Effector memory CD8-positive, alpha-beta T cell (primary cell): Measurements from ENCODE around the gene TTBK1.

Experiments used
- ATAC-seq: fragments of 150-1000 bp; cut with Tn5 transposase; replicated peaks from 2 replicates; pipeline ENCODE4 v1.10.0; 2021; ENCODE audit warnings: mild to moderate bottlenecking, moderate library complexity
- DNase-seq, 3 experiments: peaks; one replicate each; pipeline ENCODE4 v3.0.0; 2021
- H3K27ac Mint-ChIP-seq, 2 donors: one replicate each; pipeline ENCODE4 v1.8.0; 2022; ENCODE audit warnings: mild to moderate bottlenecking in 2 of 2, mixed read lengths in 2 of 2, moderate library complexity in 2 of 2
- H3K27me3 Mint-ChIP-seq, 2 donors: one replicate each; pipeline ENCODE4 v1.8.0; 2022; ENCODE audit warnings: mixed read lengths in 2 of 2
- H3K36me3 Mint-ChIP-seq: one replicate; pipeline ENCODE4 v1.8.0; 2022; ENCODE audit warnings: mild to moderate bottlenecking, moderate library complexity, mixed read lengths; ENCODE audit not compliant: insufficient read depth
- H3K4me1 Mint-ChIP-seq, 2 donors: one replicate each; pipeline ENCODE4 v1.8.0; 2022; ENCODE audit warnings: low read depth in 2 of 2, mixed read lengths in 2 of 2
- H3K4me3 Mint-ChIP-seq, 2 donors: one replicate each; pipeline ENCODE4 v1.8.0; 2022; ENCODE audit warnings: mild to moderate bottlenecking in 2 of 2, mixed read lengths in 2 of 2, moderate library complexity in 2 of 2
- H3K9me3 Mint-ChIP-seq, 2 donors: one replicate each; pipeline ENCODE4 v1.8.0; 2022; ENCODE audit warnings: mixed read lengths in 2 of 2

TTBK1 gene

DNA sequence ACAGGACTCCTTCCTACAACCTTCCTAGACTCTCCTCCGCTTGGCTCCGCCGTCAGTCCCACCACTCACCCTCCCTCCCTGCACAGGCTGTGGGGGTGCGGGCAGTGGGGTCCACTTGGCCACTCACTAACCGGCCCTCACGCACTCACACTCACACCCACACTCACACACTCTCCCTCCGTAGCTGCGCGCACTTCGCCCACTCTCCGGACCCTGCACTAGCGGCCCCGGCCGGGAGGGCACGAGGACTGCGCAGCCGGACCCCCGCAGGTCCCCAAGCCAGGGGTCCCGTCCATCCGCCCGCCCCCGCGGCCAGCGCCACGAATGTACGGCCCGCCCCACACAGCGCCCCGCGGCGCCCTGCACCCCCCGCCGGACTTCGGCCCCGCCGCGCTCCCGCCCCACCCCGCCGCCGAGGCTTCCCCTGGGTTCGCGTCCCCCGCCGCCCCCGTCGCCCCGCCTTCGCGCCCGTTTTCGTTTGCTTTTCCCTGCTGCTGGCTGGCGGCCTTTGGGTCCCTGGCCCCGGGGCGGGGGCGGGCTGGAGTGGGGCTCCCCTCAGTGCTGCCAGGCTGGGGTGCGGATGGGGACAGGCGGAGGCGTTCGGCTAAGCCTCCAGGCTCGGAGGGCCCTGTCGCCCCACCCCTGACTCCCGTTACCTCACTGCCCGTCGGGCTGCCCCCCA is 31.8 kb downstream of the TTBK1 start:
- Mint-ChIP-seq H3K4me1 (peaks cover 13 to 15% of the 10 kb centered on the region in 2 donors), H3K27me3 (peaks cover 20 to 62% of the 10 kb centered on the region in 2 donors), H3K4me3 (peak overlapping the region; percentile 74 to 86), H3K36me3 (no peaks in the 10 kb centered on the region), H3K9me3 (no peaks in the 10 kb centered on the region), H3K27ac (no peak overlapping the region)
- DNase-seq (peak; percentile 13 to 21 (median 16)), ATAC-seq (peak; percentile 53)

DNA sequence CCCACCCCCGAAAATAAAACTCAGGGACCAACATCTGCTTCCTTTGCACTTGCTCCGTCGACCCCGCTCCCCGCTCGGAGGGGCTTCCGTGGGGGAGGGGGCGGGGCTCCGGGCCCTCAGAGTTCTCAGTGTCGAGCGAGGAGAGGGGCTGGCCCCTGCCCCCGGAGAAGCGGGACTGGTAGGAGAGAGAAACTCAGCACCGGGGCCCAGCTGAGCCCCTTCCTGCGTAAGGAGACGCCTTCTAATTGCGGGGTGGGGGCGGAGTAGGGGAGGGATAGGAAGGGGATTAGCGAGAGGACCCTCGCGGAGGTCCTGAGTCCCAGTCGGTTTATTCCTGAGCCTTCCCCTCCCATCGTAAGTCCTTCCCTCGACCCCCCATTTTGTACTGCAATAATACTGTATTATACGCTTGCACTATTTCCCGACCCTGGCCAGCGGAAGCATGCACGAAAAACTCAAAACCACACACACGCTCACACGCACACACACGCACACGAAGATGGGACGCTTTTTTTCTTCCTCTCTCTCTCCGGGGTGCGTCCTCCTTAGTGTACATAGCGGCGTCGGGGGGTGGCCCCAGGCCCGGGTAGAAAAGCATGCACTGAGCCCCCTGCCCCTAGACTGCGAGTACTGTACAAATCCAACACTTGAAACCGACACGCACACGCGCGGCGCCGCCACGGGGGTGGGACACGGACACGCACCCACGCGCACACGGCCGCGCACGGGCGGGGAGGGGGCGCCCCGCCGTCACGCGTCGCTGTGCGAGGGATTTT is 32.7 kb downstream of the TTBK1 start:
- Mint-ChIP-seq H3K4me3 (peak overlapping the region; percentile 74 to 86), H3K9me3 (no peaks in the 10 kb centered on the region), H3K36me3 (no peaks in the 10 kb centered on the region), H3K27ac (peak overlapping the region; percentile 1 to 61), H3K27me3 (peaks cover 26 to 72% of the 10 kb centered on the region in 2 donors), H3K4me1 (peaks cover 13% of the 10 kb centered on the region in 2 donors)
- no peak for DNase-seq
- peak; percentile 63 for ATAC-seq

DNA sequence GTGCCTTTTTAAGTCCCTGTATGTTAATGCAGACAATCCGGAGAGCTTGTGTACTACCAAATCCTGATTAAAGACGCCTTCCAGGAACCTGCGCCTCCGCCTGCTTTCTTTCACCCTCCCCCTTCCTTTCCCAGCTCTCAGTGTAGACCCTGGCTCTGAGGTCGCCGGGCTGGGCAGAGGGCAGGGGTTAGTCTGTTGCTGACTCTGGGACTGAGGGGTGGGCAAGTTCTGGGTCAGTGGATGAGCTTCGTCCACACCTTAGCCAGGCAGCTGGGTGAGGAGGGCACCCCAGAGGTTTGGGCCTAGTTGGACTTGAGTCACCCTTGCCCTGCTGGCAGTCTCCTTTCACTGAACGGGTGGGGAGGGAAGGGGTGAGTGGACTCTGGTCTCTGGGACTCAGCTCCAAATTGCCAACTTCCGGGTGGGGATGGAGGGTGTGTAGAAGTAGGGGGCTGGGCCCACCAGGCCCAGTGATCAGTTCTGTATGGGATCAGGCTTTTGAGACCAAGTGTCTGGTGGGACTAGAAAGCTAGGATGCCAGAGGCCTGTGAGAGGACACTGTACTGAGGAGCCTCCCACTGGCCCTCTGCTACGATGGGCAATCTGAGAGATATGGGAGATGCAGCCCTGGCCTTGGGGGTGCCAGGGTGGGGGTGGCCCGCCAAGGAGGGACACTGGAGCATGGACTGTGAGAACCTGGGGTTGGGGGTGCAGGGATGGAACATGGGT is 33.5 kb downstream of the TTBK1 start:
- no peak for ATAC-seq
- Mint-ChIP-seq H3K9me3 (no peaks in the 10 kb centered on the region), H3K4me1 (peaks cover 13 to 14% of the 10 kb centered on the region in 2 donors), H3K27ac (peak overlapping the region; percentile 1 to 61), H3K4me3 (peak overlapping the region; percentile 74 to 86), H3K36me3 (no peaks in the 10 kb centered on the region), H3K27me3 (peaks cover 29 to 78% of the 10 kb centered on the region in 2 donors)
- DNase-seq, result no peak

DNA sequence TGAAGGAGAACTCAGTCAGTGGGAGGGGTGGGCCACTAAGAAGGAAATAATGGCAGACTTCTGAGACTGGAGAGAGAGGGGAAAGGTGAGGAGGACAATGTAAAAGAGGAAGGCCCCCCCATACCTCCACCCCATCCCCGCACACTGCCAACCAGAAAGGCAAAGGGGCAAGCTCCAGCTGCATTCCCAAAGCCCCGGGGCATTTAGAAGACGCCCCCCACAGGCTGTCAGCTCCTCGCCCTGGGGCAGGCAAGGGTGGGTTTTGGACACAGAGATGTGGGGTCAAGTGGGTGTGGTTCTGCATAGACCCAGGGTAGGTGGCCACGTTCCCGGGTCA is 34.0 kb downstream of the TTBK1 start:
- H3K4me3 Mint-ChIP-seq, result no peak overlapping the region
- ATAC-seq (no peak), DNase-seq (no peak)
- H3K9me3 Mint-ChIP-seq, result no peaks in the 10 kb centered on the region
- H3K27ac Mint-ChIP-seq, result no peak overlapping the region
- no peaks in the 10 kb centered on the region for H3K36me3 Mint-ChIP-seq
- peaks cover 13 to 16% of the 10 kb centered on the region in 2 donors for H3K4me1 Mint-ChIP-seq
- H3K27me3 Mint-ChIP-seq, result peaks cover 32 to 78% of the 10 kb centered on the region in 2 donors

DNA sequence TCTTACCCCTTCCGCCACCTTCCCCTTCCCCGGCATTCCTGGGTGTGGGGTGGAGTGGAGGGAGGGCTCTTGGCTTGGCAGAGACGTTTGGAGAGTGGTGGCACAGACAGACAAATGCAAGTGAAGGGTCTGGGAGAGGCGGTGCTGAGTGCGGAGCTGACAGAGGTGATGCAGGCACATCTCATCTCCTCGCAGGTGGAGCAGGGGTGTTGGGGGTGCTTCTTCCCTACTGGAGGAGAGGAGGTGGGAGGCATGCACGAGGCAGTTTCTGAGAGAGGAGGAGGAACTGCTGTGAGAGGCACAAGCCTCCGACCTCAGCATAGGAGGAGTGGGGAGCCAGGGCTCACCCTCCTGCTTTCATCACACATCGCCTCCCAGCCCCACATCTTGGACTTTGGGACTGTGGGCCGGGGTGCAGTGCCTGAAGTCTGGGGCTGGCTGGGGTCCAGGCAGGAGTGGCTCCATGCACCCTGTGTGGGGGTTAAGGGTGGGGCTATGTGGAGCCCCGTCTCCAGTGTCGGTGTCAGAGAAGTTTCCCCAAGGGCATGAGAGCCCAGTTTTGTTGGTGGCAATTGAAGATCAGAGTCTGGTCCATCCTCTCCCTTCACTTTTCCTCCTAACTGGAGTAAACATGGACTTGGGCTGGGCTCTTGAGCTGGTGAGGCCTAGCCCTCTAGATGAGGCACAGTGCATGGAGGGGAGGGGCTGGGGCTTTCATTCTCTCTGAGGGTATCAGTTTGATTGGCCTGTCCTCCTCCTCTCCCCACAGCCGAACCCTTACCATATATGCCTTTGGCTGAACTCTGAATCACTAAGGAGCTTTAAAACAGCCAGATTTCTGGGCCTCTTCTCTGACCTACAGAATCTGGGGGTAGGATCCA is 34.6 kb downstream of the TTBK1 start:
- peaks cover 13 to 16% of the 10 kb centered on the region in 2 donors for H3K4me1 Mint-ChIP-seq
- ATAC-seq, result no peak
- H3K27ac Mint-ChIP-seq, result no peak overlapping the region
- DNase-seq, result no peak
- H3K27me3 Mint-ChIP-seq, result peaks cover 37 to 82% of the 10 kb centered on the region in 2 donors
- H3K36me3 Mint-ChIP-seq, result no peaks in the 10 kb centered on the region
- no peaks in the 10 kb centered on the region for H3K9me3 Mint-ChIP-seq
- H3K4me3 Mint-ChIP-seq, result no peak overlapping the region

DNA sequence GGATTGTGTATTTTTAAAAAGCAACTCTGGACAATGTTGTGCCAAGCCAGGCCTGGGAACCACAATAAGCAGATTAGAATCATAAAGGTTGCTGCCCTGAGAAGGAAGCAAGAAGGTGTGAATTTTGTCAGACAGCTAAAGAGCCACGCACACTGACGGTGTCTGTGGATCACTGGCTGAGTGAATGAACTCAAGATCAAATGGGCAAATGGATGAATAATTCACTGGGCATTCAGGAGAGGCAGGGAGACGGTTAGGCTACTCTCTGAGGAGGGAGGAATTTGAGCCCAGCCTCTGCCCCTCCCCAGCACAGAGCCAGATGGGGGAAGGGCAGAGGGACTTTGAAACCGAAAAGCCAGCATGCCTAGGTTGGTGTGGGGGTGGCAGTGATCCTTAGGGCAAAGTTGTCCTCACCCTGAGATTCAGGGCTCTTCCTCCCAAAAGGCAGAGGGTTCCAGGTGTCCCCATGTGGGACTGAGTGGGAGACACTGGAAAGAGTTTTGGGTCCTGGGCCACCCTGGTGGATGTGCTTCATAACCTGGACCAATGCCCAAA is 35.3 kb downstream of the TTBK1 start:
- no peak overlapping the region for H3K4me3 Mint-ChIP-seq
- H3K27ac Mint-ChIP-seq, result no peak overlapping the region
- H3K4me1 Mint-ChIP-seq, result peaks cover 13 to 16% of the 10 kb centered on the region in 2 donors
- no peaks in the 10 kb centered on the region for H3K36me3 Mint-ChIP-seq
- H3K9me3 Mint-ChIP-seq, result no peaks in the 10 kb centered on the region
- peaks cover 38 to 87% of the 10 kb centered on the region in 2 donors for H3K27me3 Mint-ChIP-seq
- ATAC-seq, result peak; percentile 33
- no peak for DNase-seq

DNA sequence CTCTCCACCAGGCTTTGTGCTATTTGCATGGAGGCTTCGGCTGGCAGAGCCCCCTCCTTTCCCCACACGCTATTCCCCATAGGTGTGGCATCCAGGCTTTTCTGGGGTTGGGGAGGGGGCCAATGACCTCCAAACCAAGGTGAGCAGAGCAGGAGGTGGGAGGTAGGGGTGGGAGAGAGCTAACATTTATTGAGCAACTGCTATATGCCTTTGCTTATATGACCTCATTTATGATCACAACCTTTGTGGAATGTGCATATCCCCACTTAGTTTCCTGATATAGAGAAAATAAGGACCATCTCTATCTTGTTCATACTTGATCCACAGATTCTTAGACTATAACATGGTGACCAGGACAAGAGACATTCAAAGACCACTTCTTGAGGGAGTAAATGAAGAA is 37.0 kb downstream of the TTBK1 start:
- Mint-ChIP-seq H3K36me3 (no peaks in the 10 kb centered on the region), H3K4me3 (no peak overlapping the region), H3K4me1 (peaks cover 10 to 13% of the 10 kb centered on the region in 2 donors), H3K9me3 (no peaks in the 10 kb centered on the region), H3K27ac (no peak overlapping the region), H3K27me3 (peaks cover 38 to 82% of the 10 kb centered on the region in 2 donors)
- DNase-seq, result no peak
- no peak for ATAC-seq

DNA sequence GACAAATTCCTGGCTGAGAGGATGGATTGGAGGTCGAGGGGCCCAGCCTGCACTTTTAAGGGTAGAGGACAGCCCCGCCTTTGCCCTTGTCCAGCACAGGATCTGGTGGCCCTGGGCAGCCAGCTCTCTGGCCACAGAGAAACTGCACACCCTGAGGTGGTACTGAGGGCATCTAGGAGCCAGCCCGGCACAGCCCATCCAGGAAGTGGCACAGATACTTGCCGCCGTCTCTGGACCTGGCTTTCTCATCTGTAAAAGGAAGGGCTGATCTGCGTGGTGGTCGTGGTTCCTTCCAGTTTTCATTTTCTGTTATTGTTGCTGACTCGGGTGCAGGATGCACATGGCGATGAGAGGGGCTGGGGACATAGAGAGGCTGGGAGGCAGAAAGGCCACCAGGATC is 38.8 kb downstream of the TTBK1 start:
- Mint-ChIP-seq H3K27me3 (peaks cover 41 to 84% of the 10 kb centered on the region in 2 donors), H3K4me3 (no peak overlapping the region)

DNA sequence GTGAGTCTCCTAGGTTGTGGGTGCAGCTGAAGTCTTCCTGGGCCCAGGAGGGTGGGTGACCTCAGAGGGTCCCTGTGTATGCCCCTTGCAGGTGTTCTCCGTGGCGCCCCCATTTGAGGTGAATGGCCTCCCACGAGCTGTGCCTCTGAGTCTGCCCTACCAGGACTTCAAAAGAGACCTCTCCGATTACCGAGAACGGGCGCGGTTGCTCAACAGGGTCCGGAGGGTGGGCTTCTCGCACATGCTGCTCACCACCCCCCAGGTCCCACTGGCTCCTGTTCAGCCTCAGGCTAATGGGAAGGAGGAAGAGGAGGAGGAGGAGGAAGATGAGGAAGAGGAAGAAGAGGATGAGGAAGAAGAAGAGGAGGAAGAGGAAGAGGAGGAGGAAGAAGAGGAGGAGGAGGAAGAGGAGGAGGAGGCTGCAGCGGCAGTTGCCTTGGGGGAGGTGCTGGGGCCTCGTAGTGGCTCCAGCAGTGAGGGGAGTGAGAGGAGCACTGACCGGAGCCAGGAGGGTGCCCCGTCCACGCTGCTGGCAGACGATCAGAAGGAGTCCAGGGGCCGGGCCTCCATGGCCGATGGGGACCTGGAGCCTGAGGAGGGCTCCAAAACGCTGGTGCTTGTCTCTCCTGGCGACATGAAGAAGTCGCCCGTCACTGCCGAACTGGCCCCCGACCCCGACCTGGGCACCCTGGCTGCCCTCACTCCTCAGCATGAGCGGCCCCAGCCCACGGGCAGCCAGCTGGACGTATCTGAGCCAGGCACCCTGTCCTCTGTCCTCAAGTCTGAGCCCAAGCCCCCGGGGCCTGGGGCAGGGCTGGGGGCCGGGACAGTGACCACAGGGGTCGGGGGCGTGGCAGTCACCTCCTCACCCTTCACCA is 39.6 kb downstream of the TTBK1 start:
- DNase-seq, result no peak
- Mint-ChIP-seq H3K4me1 (peaks cover 4 to 10% of the 10 kb centered on the region in 2 donors), H3K27me3 (peaks cover 42 to 84% of the 10 kb centered on the region in 2 donors), H3K9me3 (no peaks in the 10 kb centered on the region), H3K36me3 (no peaks in the 10 kb centered on the region), H3K27ac (no peak overlapping the region), H3K4me3 (no peak overlapping the region)
- ATAC-seq, result no peak

More for the DNA sequence above, 38.8 kb downstream of the TTBK1 start:
- Mint-ChIP-seq H3K27ac (no peak overlapping the region), H3K4me1 (peaks cover 6 to 10% of the 10 kb centered on the region in 2 donors), H3K36me3 (no peaks in the 10 kb centered on the region), H3K9me3 (no peaks in the 10 kb centered on the region)
- no peak for ATAC-seq
- DNase-seq, result no peak

DNA sequence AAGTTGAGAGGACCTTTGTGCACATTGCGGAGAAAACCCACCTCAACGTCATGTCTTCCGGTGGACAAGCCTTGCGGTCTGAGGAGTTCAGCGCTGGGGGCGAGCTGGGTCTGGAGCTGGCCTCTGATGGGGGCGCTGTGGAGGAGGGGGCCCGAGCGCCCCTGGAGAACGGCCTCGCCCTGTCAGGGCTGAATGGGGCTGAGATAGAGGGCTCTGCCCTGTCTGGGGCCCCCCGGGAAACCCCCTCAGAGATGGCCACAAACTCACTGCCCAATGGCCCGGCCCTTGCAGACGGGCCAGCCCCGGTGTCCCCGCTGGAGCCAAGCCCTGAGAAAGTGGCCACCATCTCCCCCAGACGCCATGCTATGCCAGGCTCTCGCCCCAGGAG is 40.2 kb downstream of the TTBK1 start:
- no peak overlapping the region for H3K27ac Mint-ChIP-seq
- DNase-seq, result no peak

DNA sequence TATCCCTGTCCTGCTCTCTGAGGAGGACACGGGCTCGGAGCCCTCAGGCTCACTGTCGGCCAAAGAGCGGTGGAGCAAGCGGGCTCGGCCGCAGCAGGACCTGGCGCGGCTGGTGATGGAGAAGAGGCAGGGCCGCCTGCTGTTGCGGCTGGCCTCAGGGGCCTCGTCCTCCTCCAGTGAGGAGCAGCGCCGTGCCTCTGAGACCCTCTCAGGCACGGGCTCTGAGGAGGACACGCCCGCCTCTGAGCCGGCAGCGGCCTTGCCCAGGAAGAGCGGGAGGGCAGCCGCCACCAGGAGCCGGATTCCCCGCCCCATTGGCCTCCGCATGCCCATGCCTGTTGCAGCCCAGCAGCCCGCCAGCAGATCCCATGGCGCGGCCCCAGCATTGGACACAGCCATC is 40.6 kb downstream of the TTBK1 start:
- H3K4me3 Mint-ChIP-seq, result no peak overlapping the region
- no peak overlapping the region for H3K27ac Mint-ChIP-seq
- H3K9me3 Mint-ChIP-seq, result no peaks in the 10 kb centered on the region
- H3K27me3 Mint-ChIP-seq, result peaks cover 40 to 81% of the 10 kb centered on the region in 2 donors
- ATAC-seq (no peak), DNase-seq (no peak)
- H3K36me3 Mint-ChIP-seq, result no peaks in the 10 kb centered on the region
- peaks cover 0 to 8% of the 10 kb centered on the region in 2 donors for H3K4me1 Mint-ChIP-seq

More for the DNA sequence above, 40.2 kb downstream of the TTBK1 start:
- Mint-ChIP-seq H3K36me3 (no peaks in the 10 kb centered on the region), H3K9me3 (no peaks in the 10 kb centered on the region), H3K27me3 (peaks cover 42 to 84% of the 10 kb centered on the region in 2 donors), H3K4me3 (no peak overlapping the region), H3K4me1 (peaks cover 2 to 9% of the 10 kb centered on the region in 2 donors)
- ATAC-seq, result no peak
